K562 (cell line): Measurements from ENCODE around the gene FAM3C. TPM values are rescaled to one million over a fixed set of nuclear protein-coding genes. Genes with fewer than 3 reads are reported as not detected.

Source experiments
- ARID3B ChIP-seq: fragments of 250-450 bp; sonication (Bioruptor Pico); IDR thresholded peaks from 2 replicates; pipeline ENCODE4 v1.4.0; 2020; ENCODE audit warnings: borderline replicate concordance
- BCL6 ChIP-seq: fragments of 250-450 bp; sonication (Bioruptor Pico); IDR thresholded peaks from 2 replicates; pipeline ENCODE4 v1.4.0; 2020
- CBFB ChIP-seq: sonication (generic); formaldehyde crosslinking; IDR thresholded peaks from 2 replicates; pipeline ENCODE4 v1.4.0; 2020; ENCODE audit warnings: mild to moderate bottlenecking, missing genetic modification reagents
- CREB5 ChIP-seq: fragments of 250-450 bp; sonication (Bioruptor Pico); IDR thresholded peaks from 2 replicates; pipeline ENCODE4 v1.5.0; 2020; ENCODE audit warnings: mild to moderate bottlenecking
- FOXA3 ChIP-seq, 2 experiments: fragments of 450-650 bp in 1 of 2; sonication (generic) in 1 of 2; formaldehyde crosslinking; IDR thresholded peaks in 1 of 2; conservative IDR thresholded peaks in 1 of 2; 2 replicates each; pipeline versions ENCODE4 v1.4.0 to v1.8.0; 2020 to 2022; ENCODE audit warnings: mild to moderate bottlenecking in 2 of 2, missing genetic modification reagents in 1 of 2
- GTF2A2 ChIP-seq: IDR thresholded peaks from 2 replicates; pipeline ENCODE4 v1.6.1; 2016; ENCODE audit warnings: mild to moderate bottlenecking, missing genetic modification characterization, missing compliant biosample characterization
- HDAC8 ChIP-seq: fragments of 450-650 bp; IDR thresholded peaks from 2 replicates; pipeline ENCODE4 v1.6.1; 2016; ENCODE audit warnings: mild to moderate bottlenecking, missing genetic modification characterization, moderate library complexity, missing compliant biosample characterization
- KDM2B ChIP-seq: fragments of 250-450 bp; sonication (Bioruptor Pico); IDR thresholded peaks from 2 replicates; pipeline ENCODE4 v1.8.0; 2021; ENCODE audit warnings: mild to moderate bottlenecking, moderate library complexity
- MITF ChIP-seq: IDR thresholded peaks from 2 replicates; pipeline ENCODE4 v1.6.1; 2014; ENCODE audit warnings: antibody characterized with exemption
- NFE2 ChIP-seq: IDR thresholded peaks from 2 replicates; pipeline ENCODE4 v1.6.1; 2014; ENCODE audit warnings: antibody characterized with exemption, low read depth
- NRF1 ChIP-seq, 2 experiments: fragments of 450-650 bp; IDR thresholded peaks in 1 of 2; conservative IDR thresholded peaks in 1 of 2; 2 replicates each; pipeline ENCODE4 v1.6.1; 2014; ENCODE audit warnings: mild to moderate bottlenecking in 2 of 2
- RAD51 ChIP-seq: fragments of 450-650 bp; IDR thresholded peaks from 2 replicates; pipeline ENCODE4 v1.7.1; 2016; ENCODE audit warnings: low read depth, mild to moderate bottlenecking, borderline replicate concordance
- RBM22 ChIP-seq: fragments of 200-400 bp; formaldehyde crosslinking; IDR thresholded peaks from 2 replicates; pipeline ENCODE4 v1.6.1; 2018; ENCODE audit warnings: low read length, low read depth; ENCODE audit not compliant: poor library complexity, severe bottlenecking
- SP2 ChIP-seq: IDR thresholded peaks from 2 replicates; pipeline ENCODE4 v1.6.1; 2011; ENCODE audit warnings: mild to moderate bottlenecking, low read depth, low read length, moderate library complexity; ENCODE audit not compliant: poor library complexity, severe bottlenecking; ENCODE audit errors: extremely low read depth
- STAT6 ChIP-seq: sonication (generic); formaldehyde crosslinking; IDR thresholded peaks from 2 replicates; pipeline ENCODE4 v1.8.1; 2023; ENCODE audit warnings: mild to moderate bottlenecking, missing genetic modification reagents
- TAF9B ChIP-seq: fragments of 450-650 bp; IDR thresholded peaks from 2 replicates; pipeline ENCODE4 v1.6.1; 2018; ENCODE audit warnings: mild to moderate bottlenecking; ENCODE audit not compliant: partially characterized antibody
- ZNF165 ChIP-seq: fragments of 250-450 bp; sonication (Bioruptor Pico); IDR thresholded peaks from 2 replicates; pipeline ENCODE4 v1.4.0; 2020; ENCODE audit warnings: borderline replicate concordance
- ZNF24 ChIP-seq: fragments of 450-650 bp; IDR thresholded peaks from 2 replicates; pipeline ENCODE4 v1.6.1; 2016
- ZNF3 ChIP-seq: fragments of 250-450 bp; sonication (Bioruptor Pico); IDR thresholded peaks from 2 replicates; pipeline ENCODE4 v1.5.0; 2021; ENCODE audit warnings: mild to moderate bottlenecking, moderate library complexity
- ZNF324 ChIP-seq: fragments of 250-450 bp; sonication (Bioruptor Pico); IDR thresholded peaks from 2 replicates; pipeline ENCODE4 v1.4.0; 2020; ENCODE audit warnings: mild to moderate bottlenecking
- polyA plus RNA-seq, 8 experiments: library from polyadenylated mRNA; depleted of rRNA in 4 of 8; stranded (reverse) in 5 of 8; unstranded in 3 of 8; fragments of >200 nt; fragmentation: Nextera tagmentation in 2 of 8; fragmentation: Illumina TruSeq in 1 of 8; extraction: Ambion mirVana in 2 of 8; extraction: Trizol in 1 of 8; gene quantifications; 2 replicates each; pipeline versions ENCODE4 v1.2.1 to v1.2.3, GENCODE V29; 2011 to 2014; ENCODE audit warnings: inconsistent platforms in 1 of 8, missing spikeins in 1 of 8
- total RNA-seq, 7 experiments: library from RNA; depleted of rRNA in 6 of 7; stranded (reverse); fragments of >200 nt in 6 of 7; fragmentation: Illumina TruSeq in 2 of 7; extraction: Trizol in 2 of 7; gene quantifications; 2 replicates each; pipeline versions ENCODE4 v1.2.1 to v1.2.3, GENCODE V29; 2011 to 2021; ENCODE audit warnings: low replicate concordance in 1 of 7

The FAM3C gene
- total and polyA plus RNA-seq, 9 of the 15 experiments (the other 6 are each of a cell fraction or from before 2014, with no cell fraction given), result 10.6 to 42.6 (median 30.0) TPM

GRCh38 chr7:121366852-121367431 lies 29.2 kb downstream of the FAM3C start (continued):
- TF ChIP-seq HDAC8 (tag), result no peak
- no peak for TF ChIP-seq GTF2A2 (tag)
- TF ChIP-seq ZNF165, result no peak
- TF ChIP-seq ZNF324 (CRISPR knock-in tag), result no peak
- no peak; a peak in 1 of 4 replicates for TF ChIP-seq FOXA3 (CRISPR knock-in tag; conservative IDR thresholded peaks at IDR 0.05 in 1 of 2, IDR thresholded peaks at IDR 0.05 in 1 of 2)
- TF ChIP-seq CBFB, result no peak
- no peak for TF ChIP-seq CREB5 (CRISPR knock-in tag)
- peak; percentile 21 for TF ChIP-seq TAF9B
- no peak for TF ChIP-seq RBM22
- TF ChIP-seq SP2, result no peak
- no peak for TF ChIP-seq KDM2B (CRISPR knock-in tag)
- TF ChIP-seq NRF1 (conservative IDR thresholded peaks at IDR 0.05 in 1 of 2, IDR thresholded peaks at IDR 0.05 in 1 of 2), result no peak
- no peak for TF ChIP-seq ZNF3 (CRISPR knock-in tag)
- TF ChIP-seq STAT6 (CRISPR knock-in tag), result no peak
- no peak for TF ChIP-seq ZNF24
- 0 out of 2 replicates have a peak, but pooled peaks have one; percentile 34 for TF ChIP-seq NFE2
- no peak for TF ChIP-seq MITF
- no peak for TF ChIP-seq BCL6
- no peak for TF ChIP-seq RAD51
- no peak for TF ChIP-seq ARID3B (CRISPR knock-in tag)
